Umbilical cord (tissue), 2 donors: ENCODE measurements around the gene RNF223. TPM values are rescaled to one million over a fixed set of nuclear protein-coding genes. Genes with fewer than 3 reads are reported as not detected.
"Not testable (repeated sequence)": the region's sequence is repeated elsewhere in the genome, so short reads cannot be mapped to it uniquely, and the experiment has no call there.

Source experiments
- DNase-seq: peaks from one replicate; pipeline ENCODE4 v3.0.0-alpha.2; 2015; ENCODE audit warnings: low spot score
- total RNA-seq: library from RNA; depleted of rRNA; stranded (reverse); fragments of >200 nt; gene quantifications from one replicate; pipeline ENCODE4 v1.2.3, GENCODE V29; 2014; ENCODE audit warnings: low replicate concordance; ENCODE audit not compliant: insufficient read depth

RNF223 gene
- total RNA-seq, 1 donor from 2014 or later = 1.9 TPM

GRCh38 chr1:1072849-1073742 lies 1.0 kb downstream of the RNF223 start:
- no peak for DNase-seq

DNA sequence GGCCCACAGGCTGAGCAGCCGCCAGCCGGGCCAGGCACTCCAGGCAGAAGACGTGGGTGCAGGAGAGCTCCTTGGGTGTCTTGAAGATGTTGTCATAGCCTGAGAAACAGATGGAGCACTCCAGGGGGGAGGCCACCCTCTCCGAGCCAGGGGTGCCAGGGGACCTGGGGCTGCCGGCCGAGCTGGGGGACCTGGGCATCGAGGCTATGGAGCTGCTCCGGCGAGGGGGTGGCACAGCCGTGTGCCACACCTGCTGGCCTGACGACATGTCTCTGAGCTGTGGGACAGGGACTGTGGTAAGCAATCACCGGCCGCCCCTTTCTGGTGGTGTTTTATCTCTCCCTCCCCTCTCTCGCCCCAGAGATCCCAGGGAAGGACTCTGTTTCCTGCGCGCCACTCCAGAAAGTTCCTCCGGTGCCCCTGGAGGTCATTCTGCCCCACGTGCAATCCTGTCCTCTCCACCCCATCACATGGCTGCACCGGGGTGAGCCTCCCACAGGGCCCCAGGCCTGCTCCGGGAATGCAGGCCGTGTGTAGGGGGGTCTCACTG lies 1.7 kb downstream of the RNF223 start:
- DNase-seq = no peak

GRCh38 chr1:1071486-1072298 lies 2.4 kb downstream of the RNF223 start:
- no peak for DNase-seq

- no peak for DNase-seq
These were observed 4.1 kb downstream of the RNF223 start for GRCh38 chr1:1069711-1070676.

DNA sequence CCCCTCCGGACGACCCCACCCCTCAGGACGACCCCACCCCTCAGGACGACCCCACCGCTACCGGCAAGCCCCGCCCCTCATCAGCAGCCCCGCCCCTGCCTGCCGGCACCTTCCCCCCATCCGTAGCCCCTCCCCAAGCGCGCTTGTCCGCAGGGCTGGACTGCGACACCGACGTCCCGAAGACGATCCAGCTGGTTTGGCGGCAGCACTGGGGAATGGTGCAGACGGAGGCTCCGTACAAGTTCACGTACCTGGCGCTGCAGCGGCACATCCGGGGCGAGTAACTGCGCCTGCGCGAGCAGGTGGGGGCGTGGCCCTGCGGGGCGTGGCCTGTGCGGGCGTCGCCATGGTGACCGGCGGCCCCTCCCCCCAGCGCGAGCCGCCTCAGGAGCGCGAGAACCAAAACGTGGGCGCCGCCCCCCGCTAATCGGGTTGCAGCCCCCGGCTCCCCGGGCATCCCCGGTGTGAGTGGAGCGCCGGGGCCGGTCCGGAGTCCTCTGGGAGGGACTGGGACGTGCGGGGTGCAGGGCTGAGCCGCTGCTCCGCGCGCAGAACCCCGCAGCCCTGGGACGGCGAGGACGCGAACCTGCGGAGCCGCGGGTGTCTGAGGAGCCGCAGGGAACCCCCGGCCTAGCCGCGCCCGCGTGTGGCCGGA lies 4.9 kb downstream of the RNF223 start:
- peak; percentile 47 for DNase-seq

DNA sequence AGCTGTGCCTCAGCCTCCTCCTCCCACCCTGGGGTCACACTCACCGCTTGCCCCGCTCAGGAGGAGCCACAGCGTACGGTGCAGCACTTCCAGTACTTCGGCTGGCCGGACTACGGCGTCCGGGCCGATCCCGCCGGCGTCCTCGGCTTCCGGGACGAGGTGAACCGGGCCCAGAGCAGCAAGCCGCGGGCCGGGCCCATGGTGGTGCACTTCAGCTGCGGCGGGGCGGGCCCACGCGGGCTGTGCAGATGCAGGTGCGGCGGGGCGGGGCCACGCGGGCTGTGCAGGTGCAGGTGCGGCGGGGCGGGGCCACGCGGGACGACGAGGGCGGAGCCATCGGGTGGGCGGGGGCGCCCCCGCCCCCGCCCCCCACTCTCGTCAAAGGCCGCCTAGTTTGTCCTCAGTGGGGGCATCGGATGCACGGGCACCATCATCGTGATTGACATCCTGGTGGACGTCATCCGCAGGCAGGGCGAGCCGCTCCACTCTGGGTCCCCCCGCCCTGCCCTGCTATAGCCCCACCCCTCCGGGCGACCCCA lies 5.5 kb downstream of the RNF223 start:
- no peak for DNase-seq

DNA sequence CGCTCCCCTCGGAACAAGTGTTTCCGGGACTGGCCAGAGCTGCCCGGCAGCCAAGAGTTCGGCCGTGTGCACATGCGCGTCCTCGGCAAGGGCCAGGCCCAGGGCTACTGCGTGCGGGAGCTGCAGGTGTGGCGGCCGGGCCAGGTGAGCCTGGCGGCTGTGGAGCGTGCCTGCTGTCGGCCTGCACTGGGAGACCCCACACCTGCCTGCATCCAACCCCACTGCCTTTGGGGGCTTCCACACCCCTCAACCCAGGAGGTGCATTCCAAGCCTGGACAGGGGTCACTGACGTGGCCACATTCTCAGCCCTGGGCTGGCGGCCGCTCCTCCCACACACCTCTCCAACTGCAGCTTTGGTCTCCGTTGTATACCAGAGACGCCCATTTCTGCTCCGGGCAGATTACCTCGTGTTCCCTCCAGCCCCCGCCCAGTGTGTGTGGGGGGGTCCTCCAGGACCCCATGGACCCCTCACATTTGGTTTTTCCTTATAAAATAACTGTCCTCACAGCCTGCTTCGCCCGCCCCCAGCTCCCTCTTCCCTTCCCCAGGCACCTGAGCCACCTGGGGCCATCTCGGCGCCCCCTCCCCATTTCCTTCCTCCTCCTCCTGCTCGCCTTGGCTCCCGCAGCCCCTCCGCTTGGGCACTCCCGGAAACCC lies 6.1 kb downstream of the RNF223 start:
- no peak for DNase-seq

DNA sequence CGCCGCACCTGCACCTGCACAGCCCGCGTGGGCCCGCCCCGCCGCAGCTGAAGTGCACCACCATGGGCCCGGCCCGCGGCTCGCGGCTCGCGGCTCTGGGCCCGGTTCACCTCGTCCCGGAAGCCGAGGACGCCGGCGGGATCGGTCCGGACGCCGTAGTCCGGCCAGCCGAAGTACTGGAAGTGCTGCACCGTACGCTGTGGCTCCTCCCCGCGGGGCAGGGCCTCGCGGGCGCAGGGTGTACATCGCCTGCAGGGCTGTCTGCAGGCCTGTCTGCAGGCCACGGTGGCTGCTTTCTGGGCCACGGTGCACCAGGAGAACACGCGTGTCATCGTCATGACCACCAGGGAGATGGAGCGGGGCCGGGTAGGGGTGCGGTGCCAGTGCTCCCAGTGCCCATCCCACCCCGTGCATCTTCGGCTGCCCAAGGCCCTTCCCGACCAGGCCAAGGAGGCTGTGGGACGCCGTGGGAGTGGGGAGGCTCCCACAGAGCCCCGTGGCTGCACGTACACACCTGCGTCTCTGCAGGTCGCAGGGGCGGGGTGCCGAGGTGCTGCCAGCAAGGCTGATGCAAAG lies 6.7 kb downstream of the RNF223 start:
- no peak for DNase-seq

DNA sequence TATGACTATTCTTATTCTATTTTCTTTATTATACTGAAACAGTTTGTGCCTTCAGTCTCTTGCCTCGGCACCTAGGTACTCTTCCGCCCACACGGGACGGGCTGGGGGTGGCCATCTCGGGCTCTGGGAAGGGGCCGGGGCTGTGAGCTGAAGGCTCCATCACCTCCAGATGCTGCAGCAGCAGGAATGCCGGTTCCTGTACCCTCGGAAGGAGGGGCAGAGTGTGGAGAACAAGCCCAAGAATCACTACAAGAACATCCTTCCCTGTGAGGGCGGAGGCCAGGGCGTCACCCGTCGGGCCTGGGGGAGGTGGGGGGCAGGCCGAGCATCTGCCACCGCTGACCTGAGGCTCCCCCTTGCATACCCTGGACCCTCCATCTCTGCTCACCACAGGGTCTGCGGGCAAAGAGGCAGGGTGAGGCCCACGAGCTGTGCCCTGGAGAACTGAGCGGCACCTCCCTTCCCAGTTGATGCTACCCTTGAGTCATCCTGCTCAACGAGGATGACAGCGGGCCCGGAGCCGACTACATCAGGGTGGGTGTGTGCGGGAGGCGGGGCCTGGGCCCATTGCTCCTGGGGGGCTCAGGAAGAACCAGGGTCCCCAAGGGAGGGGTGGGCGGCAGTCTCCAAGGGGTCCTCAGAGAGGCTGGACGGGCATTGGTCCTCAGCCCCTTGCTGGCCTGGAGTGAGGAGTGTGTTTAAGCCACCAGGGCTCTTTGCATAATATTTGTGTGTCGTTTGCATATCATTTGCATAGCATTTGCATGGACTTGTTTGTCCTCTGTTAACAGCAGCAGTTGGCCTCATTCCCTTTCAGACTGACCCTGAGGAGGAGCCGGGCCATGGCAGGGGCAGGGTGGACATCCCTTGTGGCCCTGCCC lies 7.5 kb downstream of the RNF223 start:
- no peak for DNase-seq

GRCh38 chr1:1065940-1066304 lies 8.2 kb downstream of the RNF223 start:
- not testable (repeated sequence) for DNase-seq

- DNase-seq = no peak
These were observed 8.7 kb downstream of the RNF223 start for GRCh38 chr1:1065265-1065939.

GRCh38 chr1:1063945-1064831 lies 9.9 kb downstream of the RNF223 start:
- no peak for DNase-seq

DNA sequence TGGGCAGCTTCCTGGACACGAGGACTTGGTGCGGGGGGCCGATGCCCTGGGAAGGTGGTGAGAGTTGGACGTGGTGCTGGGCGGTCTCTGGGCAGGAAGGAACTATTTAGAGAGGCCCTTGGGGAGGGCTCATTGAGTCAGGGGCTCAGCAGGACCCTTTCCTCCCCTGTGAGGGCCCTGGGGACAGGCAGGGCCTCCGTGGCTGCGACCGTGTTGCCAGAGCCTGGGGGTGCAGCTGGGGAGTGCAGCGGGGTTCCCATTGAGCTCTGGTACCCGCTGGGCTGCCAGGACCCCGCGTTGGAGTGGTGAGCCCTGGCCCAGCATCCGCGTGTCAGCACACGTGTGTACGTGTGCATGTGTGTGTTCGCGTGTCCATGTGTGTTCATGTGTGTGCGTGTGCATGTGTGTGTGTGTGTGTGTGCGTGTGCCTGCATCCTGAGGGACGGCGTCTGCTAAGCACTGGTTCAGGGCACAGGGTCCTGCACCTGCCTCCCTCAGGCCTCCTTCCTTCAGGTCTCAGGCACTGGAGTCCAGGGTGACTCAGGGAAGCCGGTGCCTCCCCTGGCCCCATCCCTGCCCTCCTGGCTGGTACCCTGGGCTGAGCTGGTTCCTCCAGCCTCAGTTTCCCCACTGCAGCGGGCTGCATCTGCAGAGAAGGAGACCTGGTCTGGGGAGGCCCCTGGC lies 10.7 kb downstream of the RNF223 start:
- DNase-seq = no peak

- DNase-seq = no peak
These were observed 11.6 kb downstream of the RNF223 start for GRCh38 chr1:1062348-1063163.

GRCh38 chr1:1061682-1062345 lies 12.3 kb downstream of the RNF223 start:
- DNase-seq = no peak
